HUDEP-2 (cell line): ENCODE measurements around the gene CCDC88C.
A peak's percentile ranks its signal among the peaks of the same experiment; 100 is the strongest.

ENCODE experiments used
- DNase-seq, 76 experiments: peaks; one replicate each; lab custom pipeline; 2025; ENCODE audit not compliant: unreplicated experiment in 76 of 76; lab: John Stamatoyannopoulos, UW

The CCDC88C gene

DNA sequence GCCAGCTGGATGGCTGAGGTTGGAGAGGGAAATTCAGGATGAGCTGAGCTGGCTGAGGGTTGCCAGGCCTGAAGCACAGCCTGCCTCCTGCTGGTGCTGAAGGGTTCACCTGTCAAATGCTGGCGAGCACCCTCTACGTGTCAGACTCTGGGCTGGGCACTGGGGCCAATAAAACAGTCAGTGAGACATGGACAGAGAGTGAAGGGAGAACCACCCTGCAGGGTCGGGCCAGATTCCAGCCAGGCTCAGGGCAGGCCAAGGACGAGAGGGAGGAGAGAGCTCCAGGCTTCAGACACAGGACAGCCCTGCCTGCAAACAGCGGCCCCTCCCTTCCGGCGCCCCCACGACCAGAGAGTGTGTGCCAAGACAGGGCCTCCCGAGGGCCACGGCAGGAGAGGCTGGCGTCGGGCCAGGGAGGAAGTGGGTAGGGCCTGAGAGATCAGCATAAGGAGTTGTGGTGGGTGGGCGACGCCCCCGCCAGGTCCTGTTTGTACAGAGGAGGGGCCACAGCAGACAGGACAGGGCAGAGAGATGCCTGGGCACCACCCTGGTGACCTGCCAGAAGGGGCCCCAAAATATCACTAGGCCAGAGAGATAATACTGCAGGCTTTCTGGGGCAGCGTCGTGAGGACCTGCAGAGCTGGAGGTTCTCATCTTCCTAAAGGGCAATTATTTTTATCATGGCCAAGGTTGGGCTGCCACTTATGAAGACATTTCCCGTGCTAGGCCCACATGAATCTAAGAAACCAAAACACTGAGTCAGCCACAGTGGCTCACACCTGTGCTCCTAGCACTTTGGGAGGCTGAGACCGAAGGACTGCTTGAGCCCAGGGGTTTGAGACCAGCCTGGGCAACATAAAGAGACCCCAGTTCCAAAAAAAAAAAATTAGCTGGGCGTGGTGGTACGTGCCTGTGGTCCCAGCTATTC, 100.0 kb downstream of the CCDC88C start:
- DNase-seq, result peak in 75 of 76 experiments; percentile 21 to 96 (median 88)

DNA sequence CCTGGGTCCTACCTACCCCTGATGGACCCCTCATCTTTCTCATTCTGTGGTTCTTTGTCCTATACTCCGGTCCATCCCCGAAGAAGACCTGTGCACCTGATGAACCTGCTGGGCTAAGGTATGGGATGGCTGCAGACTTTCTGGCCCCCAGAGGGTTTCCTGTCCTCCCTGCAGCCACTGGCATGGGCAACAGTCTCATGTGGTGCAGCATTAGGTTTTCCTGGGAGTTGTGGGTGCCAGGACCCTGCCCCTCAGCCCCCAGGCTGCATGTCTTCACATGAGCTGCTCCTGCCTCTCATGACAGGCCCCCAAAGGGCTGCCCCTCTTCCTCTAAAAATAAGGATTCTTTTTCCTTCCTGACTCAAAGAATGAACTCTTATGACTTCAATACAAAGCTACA, 100.9 kb downstream of the CCDC88C start:
- DNase-seq, result no peak

DNA sequence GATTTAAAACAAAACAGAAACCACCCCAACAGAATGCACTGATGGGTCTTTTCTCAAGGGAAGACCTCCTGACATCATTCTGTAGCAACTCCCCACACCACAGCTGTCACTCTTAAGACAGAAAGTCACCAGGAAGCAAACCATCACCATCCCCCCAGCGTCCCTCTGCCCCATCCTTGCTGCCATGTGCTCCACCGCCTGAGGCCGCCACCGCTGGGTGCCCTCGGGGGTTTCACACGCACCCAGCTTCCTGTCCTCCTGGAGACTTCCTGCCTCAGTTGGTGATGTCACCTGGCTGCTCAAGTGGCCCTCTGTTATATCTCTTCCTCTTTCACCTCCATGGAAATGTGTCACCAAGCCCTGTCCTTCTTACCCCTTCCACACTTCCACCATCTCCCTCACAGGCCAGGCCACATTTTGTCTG, 101.8 kb downstream of the CCDC88C start:
- DNase-seq, result no peak

DNA sequence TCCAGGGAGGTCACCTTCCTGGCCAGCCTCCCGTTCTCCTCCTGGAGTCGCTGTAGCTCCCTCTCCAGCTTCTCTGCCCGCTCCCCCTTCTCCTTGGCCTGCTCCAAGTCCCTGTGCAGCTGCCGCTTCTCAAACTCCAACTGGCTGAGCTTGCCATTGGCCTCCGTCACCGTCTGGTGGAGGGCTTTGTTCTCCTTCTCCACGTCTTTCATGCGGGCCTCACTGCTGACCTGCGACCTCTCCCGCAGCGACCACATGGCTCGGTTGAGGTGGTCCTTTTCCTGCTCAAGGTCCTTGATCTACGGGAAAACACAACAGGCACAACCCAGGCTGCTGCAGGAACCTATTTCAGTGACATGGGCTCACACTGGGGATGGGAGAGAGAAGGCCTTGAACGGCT, 103.8 kb downstream of the CCDC88C start:
- DNase-seq, result no peak

DNA sequence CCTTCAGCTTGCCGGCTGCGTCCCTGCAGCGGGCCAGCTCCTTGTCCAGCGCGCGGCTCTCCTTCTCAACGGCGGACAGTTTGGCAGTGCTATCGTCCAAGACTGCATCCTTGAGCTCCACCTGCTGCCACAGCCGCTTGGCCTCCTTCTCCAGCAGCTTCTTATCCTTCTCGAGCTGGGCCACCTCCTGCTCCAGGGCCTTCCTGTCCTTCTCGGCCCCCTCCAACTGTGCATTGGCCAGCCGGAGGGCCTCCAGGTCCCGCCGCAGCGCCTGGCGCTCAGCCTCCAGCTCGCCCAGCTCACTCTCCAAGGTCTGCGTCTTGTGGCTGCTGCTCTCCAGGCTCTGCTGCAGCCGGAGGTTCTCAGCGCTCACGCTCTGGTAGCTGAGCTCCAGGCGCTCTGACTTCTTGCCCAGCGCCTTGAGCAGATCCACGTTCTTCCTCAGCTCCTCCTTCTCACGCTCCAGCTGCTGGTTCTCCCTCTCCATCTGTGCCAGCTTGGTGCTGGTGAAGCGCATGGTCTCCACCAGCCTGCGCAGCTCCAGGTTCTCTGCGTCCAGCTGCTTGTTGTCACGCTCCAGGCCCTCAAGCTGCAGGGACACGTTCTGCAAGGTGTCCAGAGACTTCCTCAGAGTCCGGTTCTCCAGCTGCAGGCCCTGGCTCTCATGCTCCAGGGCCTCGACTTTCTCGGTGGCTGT, 104.3 kb downstream of the CCDC88C start:
- DNase-seq, result no peak

DNA sequence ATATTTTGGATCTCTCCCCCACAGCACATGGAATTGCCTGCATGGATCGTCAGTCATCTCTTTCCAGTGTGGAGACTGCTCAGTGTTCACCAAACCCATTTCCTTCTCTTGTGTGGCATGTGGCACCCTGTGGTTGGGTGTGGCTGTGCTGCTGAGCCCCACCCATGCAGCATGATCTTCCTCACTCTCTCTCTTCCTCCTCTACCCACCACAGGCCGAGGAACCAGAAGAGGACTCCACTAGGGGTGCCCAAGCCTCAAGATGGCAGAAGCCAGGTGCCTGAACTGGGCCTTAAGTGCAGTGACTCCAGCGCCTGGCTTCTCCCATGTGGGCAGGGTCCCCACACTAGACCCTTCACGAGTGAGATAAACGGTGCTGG, 106.3 kb downstream of the CCDC88C start:
- DNase-seq, result peak in 74 of 76 experiments; percentile 7 to 85 (median 58)

DNA sequence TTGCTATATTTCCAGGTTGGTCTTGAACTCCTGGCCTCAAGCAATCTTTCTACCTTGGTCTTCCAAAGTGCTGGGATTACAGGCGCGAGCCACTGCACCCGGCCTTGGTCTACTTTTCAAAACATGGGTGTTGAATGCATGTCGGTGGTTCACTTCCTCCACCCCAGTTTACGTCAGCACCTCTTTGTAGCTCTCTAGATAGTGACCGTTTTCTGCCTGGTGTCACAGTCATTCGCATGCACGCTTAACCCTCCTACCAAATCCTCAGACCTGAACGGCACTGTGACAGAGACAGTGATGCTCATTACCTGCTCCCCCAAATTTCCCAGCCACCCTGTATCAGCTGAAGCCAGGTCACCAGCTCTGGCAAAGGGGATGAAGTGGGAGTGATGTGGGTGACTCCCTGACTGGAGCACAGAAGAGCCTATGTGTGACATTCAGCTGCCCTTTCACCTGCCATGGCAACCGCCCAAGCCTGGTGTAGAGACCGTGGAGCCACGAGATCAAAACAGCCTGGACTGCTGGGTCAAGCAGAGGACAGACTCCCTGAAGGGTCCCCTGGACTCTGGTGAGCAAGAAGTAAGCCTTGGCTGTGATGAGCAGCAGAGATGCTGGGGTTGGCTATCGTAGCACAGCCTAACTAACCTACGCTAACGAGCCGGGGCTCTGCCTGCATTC, 106.9 kb downstream of the CCDC88C start:
- no peak for DNase-seq

DNA sequence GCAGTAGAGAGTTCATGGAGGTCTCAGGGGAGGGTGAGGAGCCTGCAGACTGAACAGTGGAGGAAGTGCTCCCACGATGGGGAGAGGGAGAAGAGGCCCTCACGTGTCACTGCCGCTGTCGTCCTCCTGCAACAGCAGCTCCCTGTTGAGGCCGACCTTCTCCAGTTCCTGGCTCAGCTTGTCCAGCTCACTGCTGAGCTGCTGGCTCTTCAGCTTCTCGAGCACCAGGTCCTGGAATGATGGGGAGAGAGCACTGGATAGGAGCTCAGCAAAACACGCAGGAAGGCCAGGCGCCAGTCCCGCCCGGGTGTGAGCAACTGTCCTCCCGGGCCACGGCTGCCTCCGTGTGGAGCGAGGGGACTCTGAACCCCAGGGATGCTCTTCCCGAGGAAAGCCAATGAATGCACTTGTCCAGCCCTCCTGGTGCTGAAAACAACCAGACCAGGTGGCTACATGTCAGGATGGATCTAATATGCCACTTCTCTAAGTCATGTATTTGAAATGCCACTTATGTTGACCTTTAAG, 107.8 kb downstream of the CCDC88C start:
- no peak for DNase-seq

DNA sequence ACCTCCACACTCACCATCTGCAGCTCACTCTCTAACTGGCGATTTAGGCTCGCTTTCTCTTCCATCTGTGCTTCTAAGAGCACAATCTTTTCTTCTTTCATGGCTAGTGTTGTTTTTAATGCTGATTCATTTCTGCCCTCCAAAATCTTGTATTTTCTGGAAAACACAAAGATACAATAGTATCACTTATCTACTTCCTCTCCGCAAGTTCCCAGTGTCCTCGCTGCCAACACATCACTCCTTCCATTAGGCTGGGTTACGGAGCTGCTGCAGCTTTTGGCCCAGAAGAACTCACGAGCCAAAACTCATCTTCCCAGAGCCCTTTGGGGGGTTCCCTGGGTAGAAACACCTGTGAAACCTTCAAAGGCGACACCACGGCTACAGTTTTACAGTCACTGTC, 109.3 kb downstream of the CCDC88C start:
- DNase-seq, result no peak

DNA sequence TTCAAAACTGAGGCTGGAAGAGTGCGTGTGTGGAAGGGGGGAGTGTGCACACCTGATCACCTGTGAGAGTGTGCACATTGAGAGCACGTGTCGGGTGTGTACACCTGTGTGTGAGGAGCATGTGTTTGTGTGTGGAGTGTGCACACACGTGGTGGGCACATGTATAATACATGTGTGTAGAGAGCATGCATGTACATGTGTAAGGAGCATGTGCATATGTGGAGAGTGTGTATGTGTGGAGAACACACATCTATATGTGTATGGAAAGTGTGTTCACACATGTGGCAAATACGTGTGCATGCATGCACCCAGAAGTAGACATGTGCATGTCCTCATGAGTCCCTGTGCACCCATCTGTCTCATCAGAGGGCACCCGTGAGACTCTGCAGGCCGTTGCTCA, 110.0 kb downstream of the CCDC88C start:
- no peak for DNase-seq

DNA sequence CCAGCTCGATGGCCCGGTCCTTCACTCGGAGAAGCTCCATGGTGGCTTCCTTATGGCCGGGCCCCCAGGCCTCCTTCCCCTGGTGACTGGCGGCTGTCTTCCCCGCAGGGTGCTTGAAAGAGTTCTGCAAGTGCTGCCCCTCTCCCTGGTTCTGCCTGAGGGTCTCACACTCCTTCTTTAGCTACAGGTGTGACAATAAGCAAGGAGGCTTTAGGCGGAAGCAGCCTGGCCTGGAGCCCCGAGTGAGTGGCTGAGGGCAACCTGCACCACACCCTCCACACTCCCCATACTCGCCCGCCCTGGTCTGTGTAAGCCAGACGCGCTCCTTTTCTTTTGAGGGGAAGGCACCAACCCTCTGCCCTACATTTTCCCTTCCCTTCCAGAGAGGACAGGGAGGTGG, 110.6 kb downstream of the CCDC88C start:
- no peak for DNase-seq

DNA sequence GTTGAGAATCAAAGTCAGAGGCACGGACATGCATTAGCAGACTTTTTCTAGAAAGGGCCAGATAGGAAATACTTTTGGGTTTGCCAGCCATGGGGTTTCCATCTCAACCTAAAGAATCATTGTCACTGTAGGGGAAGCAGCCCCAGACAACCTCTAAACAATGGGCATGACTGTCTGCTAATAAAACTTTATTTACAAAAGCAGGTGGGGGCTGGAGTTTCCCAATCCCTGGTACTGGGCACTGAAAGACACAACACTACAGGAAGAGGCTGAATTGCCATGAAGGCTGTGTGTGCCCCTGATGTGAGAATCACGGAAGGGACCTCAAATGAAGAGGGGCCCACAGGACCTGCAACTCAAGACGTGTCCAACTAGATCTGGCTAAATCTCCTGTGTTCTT, 111.1 kb downstream of the CCDC88C start:
- DNase-seq, result no peak

DNA sequence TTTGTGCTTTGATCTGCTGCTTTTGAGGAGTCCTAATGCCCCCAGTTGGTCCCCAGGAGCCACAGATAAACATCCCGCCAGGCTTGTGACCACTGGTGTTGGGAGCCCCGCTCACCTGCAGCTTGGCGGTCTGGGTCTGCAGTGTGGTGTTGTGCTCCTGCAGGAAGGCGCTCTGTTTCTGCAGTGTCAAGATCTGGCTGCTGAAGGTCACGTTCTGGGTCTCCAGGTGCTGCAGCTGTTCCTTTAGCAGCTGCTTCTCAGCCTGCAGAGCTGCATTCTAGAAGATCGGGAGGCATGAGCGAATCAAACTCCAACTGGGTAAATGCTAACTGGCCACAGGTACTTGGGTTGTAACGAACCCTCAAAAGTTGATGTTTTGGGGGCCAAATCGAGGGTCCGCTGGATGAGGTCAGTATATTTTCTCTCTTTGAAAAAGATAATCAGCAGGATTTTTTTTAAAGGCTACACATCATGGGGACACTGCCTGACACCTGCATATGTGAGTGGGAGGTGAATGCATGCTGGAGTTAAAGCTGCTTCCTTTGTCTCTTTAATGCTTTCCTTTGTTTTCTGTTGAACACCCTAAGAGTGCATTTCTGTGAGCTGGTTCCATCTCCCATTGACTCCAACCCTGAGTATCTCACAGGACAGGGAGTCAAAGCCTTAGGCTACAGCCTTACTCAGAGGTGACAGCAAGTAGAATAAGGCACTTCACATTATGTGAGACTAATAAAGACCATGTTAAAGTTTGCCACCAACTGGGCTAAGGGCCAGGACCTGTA, 111.8 kb downstream of the CCDC88C start:
- DNase-seq, result no peak

DNA sequence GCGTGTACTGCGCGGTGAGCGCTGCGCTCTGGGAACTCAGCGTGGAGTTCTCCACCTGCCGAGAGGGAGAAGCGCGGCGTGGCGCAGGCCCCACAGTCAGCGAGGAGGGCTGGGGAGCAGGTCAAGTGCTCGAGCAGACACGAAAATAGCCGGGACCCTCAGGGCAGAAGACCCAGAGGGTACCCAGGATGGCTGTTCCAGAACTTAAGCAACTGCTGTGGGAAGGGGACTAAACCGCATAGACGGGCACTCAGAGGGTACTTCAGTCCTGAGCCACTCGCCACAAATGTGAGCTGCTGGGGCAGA, 113.7 kb downstream of the CCDC88C start:
- no peak for DNase-seq

DNA sequence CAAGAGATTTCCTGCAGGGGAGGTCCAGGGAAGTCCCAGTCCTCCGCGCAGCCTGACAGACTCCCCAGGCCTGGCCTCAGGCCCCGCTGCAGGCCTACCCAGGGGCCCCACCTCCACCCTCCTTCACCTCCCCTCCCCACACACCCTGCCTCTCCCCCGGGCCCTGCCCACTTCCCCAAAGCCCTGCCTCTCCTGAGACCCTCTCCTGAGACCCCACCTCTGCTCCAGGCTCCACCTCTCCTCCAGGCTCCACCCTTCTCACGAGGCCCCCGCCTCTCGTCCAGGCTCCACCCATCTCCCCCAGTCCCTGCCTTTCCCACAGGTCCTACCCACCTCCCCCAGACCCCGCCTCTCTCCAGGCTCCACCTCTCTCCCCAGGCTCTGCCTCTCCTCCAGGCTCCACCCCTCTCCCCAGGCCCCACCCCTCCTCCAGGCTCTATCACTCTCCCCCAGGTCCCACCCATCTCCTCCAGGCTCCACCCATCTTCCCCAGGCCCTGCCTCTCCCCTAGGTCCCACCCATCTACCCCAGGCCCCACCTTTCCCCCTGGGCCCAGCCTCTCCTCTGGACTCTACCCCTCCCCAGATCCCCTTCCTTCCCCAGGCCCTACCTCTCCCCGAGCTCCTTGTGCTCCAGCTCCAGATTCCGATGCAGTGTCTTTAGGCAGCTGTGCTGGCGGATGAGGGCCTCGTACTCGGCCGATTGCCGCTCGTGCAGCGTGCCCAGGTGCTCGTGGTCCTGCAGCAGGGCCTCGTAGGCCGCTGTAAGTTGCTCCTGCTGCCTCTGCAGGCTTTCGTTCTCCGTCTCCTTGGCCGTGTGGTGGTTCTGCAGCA, 114.3 kb downstream of the CCDC88C start:
- peak in 69 of 76 experiments; percentile 3 to 92 (median 78) for DNase-seq

DNA sequence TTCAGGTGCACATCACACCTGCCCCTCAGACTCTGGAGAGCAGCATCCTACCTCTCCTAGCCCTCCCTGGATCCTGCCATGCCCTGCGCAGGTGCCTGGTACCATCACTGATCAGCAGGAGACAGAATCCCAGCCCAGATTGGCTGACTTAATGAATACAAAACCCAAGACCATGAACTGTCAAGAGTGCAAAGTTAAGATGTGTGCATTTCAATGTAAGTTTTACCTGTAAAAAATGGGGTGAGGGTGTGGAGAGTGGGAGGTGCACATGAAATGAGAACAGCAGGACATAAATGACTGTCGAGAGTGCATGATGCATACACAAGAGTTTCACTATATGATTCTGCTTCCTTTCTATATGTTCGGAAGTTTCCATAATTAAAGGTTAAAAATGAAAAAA, 115.2 kb downstream of the CCDC88C start:
- DNase-seq, result no peak

DNA sequence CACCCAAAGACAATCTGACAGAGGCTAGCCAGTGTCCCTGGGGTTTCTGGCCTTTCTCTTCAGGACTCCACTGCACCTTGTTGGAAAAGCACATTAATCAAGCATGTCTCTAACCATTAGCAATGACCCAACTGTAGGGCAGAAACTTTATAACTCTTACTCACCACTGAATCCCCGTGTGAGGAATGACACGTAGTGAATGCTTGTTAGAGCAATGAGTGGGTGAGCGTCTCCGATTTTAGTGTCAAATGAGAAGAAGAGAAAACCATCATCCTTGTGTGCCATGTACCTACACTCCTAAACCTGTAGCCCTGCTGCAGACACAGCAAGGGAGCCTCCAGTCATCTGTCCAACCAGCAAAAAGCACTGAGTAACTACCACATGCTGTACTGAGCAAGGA, 116.7 kb downstream of the CCDC88C start:
- DNase-seq, result no peak

DNA sequence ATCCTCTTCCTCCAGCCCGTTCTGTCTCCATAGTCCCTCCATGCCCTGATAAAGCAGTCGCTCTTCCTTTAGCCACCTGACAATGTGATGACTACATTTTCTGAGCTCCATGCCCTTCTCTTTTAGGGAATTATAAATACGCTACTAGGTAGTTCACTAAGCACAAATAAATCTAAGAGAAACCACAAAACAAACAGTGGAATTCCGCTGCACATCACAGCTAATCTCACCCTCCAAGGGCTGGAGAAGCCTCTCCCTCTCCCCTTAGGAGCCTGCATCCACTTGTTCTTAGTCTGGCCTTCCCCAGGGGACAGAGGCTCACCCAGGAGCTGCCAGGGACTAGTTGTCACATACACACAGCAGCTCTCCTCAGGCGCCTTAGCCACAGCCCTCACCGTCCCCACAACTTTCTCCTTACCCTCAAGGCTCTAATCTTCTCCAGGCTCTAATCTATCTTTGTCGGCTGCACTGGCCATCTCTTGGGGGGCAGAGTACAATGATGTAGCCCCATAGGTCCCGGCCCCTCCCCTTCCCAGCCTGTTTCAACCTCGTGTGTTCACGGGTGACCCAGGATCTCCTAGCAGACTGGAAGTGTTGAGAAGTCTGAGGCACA, 117.2 kb downstream of the CCDC88C start:
- DNase-seq, result no peak
